GM19351 (cell line): ENCODE results near the gene IQCE.
"Not testable (repeated sequence)": the region's sequence is repeated elsewhere in the genome, so short reads cannot be mapped to it uniquely, and the experiment has no call there.

Experiments used
- ATAC-seq: cut with Tn5 transposase; IDR thresholded peaks from one replicate; pipeline ENCODE4 v1.9.1; 2021; ENCODE audit warnings: mild to moderate bottlenecking, moderate library complexity; ENCODE audit not compliant: unreplicated experiment

Gene IQCE

GRCh38 chr7:2551418-2551817 lies 7.4 kb upstream of the IQCE start:
- no peak for ATAC-seq

DNA sequence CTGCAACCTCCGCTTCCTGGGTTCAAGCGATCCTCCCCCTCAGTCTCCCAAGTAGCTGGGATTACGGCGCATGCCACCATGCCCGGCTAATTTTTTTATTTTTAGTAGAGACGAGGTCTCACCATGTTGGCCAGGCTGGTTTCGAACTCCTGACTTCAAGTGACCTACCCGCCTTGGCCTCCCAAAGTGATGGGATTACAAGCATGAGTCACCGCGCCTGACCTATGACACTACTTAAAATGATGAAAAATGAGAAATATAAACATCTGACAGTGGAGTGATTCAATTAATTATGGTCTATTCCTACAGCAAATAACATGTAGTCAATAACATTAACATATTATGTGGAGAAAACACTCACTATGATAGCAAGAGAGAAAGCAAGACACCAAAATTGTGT lies 5.7 kb upstream of the IQCE start:
- no peak for ATAC-seq

GRCh38 chr7:2553831-2554581 lies 4.8 kb upstream of the IQCE start:
- ATAC-seq = no peak

DNA sequence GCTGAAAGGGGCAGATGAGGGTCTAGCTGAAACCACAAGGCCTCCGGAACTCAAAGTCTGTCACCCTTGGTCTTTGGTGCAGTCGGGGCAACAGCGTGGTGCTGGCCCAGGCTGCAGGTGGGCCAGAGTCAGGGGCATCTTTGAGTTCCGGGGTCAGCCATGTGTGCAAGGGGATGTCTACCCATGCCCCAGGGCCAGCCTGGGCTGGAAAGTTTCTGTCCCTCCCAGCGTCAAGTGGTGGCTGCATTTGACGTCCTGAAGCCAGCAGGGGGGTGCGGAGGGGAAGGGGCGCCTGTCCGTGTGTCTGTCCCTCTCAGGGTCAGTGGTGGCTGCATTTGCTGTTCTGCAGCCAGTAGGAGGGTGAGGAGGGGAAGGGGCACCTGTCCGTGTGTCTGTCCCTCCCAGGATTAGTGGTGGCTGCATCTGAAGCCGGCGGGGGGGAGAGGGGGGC lies 4.1 kb upstream of the IQCE start:
- no peak for ATAC-seq

DNA sequence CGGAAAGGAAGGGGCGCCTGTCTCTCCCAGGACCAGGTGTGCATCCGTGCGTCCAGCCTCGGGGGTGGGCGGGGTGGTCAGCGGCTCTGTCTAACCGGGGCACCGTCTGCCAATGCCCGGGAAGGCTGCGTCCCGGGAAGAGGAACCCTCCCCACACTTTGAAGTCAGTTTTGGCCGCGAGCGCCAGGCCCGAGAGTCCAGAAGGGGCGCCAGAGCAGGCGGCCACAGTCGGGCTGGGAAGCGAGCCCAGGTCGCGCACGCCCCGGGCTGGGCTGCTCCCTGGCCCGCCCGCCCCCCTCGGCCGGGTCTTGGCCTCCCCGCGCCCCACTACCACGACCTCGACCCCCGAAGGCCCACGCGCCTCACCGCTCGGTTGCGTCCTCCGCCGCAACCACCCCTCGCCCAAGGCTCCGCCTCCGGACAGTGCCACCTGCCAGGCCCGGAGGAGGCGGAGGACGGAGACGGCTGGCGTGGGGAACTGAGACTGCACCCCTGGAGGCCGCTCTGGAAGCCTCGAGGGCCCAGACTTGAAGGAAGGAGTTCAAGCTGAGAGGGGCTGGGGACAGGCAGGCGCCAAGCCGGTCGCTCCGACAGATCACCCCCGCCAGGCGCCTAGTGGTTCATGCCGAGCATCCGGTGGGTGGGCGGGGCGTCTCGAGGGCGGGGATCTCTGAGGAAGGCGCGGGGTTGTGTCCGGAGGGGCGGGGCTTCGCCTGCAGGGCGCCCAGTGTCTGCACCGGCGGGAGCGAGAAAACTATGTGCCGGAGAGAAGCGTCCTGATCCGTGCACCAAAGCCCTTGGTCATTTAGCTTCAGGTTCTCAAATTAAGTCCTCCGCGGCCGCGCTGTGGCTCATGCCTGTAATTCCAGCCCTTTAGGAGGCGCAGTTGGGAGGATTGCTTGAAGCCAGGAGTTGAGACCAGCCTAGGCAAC lies 3.4 kb upstream of the IQCE start, which contains the start of gene BRAT1:
TSS of gene BRAT1 (minus strand) at position 404 of the 932 bp plus-strand sequence. CDS start 1,093 bp downstream, outside the sequence.
- peak; percentile 73 for ATAC-seq

- ATAC-seq = no peak
These were observed 638 bp downstream of the IQCE start for GRCh38 chr7:2559283-2559950.

- not testable (repeated sequence) for ATAC-seq
These were observed 5.2 kb downstream of the IQCE start for GRCh38 chr7:2563955-2564354.

GRCh38 chr7:2564970-2565540 lies 6.3 kb downstream of the IQCE start:
- ATAC-seq = no peak

GRCh38 chr7:2566348-2566889 lies 7.6 kb downstream of the IQCE start:
- peak; percentile 25 for ATAC-seq

DNA sequence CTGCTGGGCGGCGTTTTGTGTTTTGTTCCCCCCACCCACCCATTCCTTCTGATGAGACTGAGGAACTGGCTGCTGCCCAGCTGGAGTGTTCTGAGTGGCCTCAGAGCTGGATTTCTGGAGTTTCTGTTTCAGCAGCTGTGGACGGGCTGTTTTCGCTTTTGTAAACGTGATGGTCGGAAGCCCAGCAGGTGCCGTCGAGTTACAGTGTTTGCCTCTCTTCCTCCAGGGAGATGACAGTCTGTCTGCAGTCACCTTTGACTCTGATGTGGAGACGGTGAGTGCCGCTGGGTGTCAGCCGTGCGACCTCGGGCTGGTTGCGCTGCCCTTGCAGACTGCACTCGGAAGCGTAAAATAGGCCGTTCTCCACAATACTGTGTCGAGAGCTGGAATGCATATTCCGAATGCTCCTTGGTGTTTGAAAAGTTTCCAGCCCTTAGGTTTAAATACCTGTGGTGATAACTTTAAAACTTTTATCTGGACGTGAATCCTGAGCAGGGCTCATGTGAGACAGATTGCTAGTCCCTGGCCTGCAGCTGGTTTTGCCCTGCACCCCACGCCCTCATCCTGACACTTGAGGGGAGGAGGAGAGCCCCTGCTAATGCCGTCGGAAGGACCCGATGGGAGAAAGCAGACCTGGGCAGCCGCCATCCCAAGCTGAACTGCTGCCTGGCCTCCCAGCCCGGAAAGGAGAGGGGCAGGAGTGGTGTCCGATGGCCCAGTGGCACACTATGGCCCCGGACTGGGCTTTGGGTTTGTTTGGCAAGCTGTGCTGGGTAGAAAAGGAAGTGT lies 8.3 kb downstream of the IQCE start:
- ATAC-seq = peak; percentile 90

DNA sequence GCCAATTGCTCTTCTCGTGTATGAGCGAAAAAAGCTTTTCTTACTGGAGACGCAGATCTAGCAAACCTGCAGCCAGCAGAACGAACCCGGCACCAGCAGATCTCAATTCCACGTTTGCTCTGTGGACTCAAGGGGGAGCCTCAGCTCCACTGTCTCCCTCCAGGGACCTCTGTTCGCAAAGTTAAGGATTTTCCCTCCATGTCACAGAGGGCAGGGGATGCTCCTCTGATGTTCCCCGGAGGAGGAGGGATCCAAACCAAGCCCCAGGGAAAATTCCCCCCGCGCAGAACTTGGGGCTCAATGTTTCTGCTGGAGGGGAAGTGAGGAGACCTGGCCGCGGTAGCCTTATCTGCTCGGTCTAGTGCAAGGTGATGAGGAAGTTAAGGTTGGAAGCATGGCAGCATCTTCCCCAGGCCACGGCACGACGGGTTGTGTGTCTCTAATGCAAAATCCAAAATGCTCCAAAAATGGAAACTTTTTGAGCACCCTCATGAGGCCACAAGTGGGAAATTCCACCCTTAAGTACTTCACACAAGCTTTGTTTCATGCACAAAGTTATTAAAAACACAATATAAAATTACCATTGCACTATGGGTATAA lies 9.0 kb downstream of the IQCE start:
- ATAC-seq = no peak

GRCh38 chr7:2568521-2569223 lies 9.9 kb downstream of the IQCE start:
- no peak for ATAC-seq

GRCh38 chr7:2569421-2569820 lies 10.6 kb downstream of the IQCE start:
- no peak for ATAC-seq

DNA sequence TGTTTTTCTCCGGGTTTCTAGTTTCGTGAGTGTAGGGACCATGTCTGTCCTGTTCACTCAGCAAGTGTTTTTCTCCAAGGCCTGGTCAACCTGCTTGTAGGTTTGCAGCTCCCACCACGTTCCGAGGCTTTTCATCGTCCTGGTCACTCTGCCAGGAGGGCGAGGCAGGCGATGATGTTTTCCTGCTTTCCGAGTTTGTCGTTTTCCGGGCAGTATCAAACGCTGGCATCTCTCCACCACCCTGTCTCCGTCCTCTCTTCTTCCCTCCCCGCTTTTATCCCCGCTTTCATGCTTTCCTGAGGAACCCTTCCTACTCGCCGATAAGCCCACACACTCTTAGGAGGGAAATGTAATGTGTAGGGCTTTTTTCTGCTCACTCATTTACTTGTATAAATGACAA lies 11.2 kb downstream of the IQCE start:
- ATAC-seq = no peak

DNA sequence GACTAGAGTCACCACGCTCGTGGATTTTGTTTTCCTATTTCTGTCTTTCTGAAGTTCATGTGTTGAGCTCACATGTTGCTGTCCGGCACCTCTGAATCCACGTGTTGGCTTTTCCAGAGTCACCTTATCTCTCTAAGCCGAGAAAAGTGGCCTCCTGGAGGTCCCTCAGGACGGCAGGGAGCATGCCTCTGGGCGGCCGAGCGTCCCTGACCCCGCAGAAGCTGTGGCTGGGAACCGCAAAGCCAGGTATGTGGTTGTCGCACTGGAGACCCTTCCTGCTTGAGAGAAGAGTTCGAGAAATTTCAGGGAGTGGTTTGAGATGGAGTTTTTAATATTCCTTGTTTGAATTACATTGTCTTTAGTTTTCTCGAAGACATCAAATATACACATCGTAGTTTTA lies 12.6 kb downstream of the IQCE start:
- ATAC-seq = no peak

DNA sequence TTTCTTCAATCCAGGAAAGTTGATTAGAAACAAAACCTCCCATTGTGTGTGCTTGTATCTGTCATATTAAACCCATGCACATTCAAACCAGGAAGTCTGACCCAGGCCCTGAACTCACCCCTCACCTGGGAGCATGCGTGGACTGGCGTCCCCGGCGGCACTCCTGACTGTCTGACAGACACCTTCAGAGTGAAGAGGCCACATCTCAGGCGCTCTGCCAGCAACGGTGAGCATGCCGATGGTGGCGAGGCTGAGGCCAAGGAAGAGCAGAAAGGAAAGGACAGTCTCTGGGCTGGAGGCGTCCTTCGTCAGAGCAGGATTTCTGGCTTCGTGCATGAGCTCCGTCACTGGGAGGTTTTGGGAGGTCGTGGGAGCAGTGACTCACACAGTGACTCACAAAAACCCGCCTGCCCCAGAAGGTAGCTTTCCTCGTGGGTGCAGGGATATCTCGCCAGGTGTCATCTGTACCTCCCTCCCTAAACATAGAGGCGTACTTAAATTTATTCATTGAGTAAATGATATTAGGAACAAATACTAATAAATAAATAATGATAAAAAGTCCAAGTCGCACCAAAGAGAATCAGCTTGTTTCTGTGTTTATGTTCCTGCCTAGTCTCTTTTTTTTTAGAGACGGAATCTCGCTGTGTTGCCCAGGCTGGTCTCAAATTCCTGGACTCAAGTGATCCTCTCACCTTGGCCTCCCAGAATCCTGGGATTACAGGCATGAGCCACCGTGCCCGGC lies 13.5 kb downstream of the IQCE start:
- ATAC-seq = no peak

GRCh38 chr7:2573761-2574160 lies 15.0 kb downstream of the IQCE start:
- no peak for ATAC-seq

DNA sequence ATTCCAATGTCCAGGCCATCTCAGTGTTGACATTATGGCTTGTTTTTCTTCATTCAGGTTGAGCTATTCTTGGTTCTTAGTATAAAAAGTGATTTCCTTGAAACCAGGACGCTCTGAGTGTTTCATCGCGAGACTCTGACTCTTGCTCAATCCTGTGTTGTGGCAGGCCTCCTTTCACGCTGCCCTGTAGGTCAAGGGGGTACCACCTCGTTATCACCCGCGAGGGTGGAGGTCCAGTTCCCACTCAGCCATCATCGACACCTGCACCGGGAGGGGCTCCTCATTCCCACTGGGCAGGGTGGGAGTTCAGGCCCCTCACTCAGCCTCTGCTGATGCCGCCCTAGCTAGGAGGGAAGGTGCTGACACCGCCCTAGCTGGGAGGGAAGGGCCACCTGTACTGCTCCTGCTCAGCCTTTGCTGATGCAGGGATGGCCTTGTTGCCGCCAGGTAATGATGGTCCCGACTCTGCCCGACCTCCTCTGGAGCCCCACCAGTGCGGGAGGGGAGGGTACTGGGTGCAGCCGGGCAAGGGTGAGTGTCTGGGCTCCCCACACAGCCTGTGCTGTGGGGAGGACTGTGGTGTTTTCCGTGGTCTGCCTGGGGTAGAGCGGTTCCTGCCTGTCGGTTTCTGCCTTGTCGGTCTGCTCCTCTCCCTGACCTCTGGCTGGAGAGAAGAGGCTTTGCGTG lies 16.4 kb downstream of the IQCE start:
- ATAC-seq = no peak
